ENCODE measurements around the gene PRKCZ. TPM values are rescaled to one million over a fixed set of nuclear protein-coding genes. Genes with fewer than 3 reads are reported as not detected.

Gene PRKCZ
- total and polyA plus RNA-seq, 2 of the 4 experiments (the other 2 are of a cell fraction) = 2.0 to 3.5 TPM

- ChIA-PET POLR2A (ENCODE audit: unreplicated experiment) (no interaction called here), CTCF (no interaction called here)
- Histone ChIP-seq H3K14ac (replicated peaks; ENCODE audit: low read depth, low read length) (no peak overlapping the region), H2BK20ac (ENCODE audit: low read depth, low read length) (no peak overlapping the region), H3K23ac (ENCODE audit: low read depth, low read length) (no peak overlapping the region), H3K27ac (ENCODE audit: insufficient read depth, low read length) (no peak overlapping the region), H3K27me3 (ENCODE audit: control insufficient read depth, insufficient read depth, low read length) (peaks cover 73% of the 10 kb centered on the region), H3K79me1 (ENCODE audit: low read depth in 1 of 2, low read length in 2 of 2) (no peaks in the 10 kb centered on the region), H2AFZ (replicated peaks; ENCODE audit: low read length, poor library complexity) (no peak overlapping the region), H4K5ac (ENCODE audit: low read depth, low read length) (no peak overlapping the region), H3K4me2 (ENCODE audit: low read depth, low read length) (no peak overlapping the region), H3K9me3 (ENCODE audit: control insufficient read depth, insufficient read depth, low read length) (no peaks in the 10 kb centered on the region), H3K9ac (ENCODE audit: low read depth, low read length) (no peak overlapping the region), H3K36me3 (ENCODE audit: control insufficient read depth, insufficient read depth, low read length) (no peaks in the 10 kb centered on the region), H3K56ac (ENCODE audit: extremely low read depth, insufficient read depth, low read length) (no peak overlapping the region), H3K4ac (ENCODE audit: low read depth, low read length) (no peak overlapping the region), H4K8ac (ENCODE audit: low read depth in 2 of 2, low read length in 2 of 2) (no peak overlapping the region), H2BK15ac (ENCODE audit: low read depth, low read length) (no peak overlapping the region), H3K18ac (ENCODE audit: low read depth, low read length) (no peak overlapping the region), H2AK5ac (ENCODE audit: low read depth, low read length) (no peak overlapping the region), H2AK9ac (replicated peaks; ENCODE audit: low read depth, low read length, poor library complexity) (no peak overlapping the region), H4K20me1 (ENCODE audit: insufficient read depth, low read length) (no peaks in the 10 kb centered on the region), H4K91ac (ENCODE audit: insufficient read depth, low read depth, low read length) (no peak overlapping the region), H2BK5ac (ENCODE audit: low read depth, low read length, poor library complexity, severe bottlenecking) (no peak overlapping the region), H3K4me1 (ENCODE audit: control insufficient read depth, insufficient read depth, low read length) (no peaks in the 10 kb centered on the region), H2BK120ac (ENCODE audit: low read depth, low read length) (no peak overlapping the region), H3K4me3 (ENCODE audit: insufficient read depth, low read depth, low read length) (no peak overlapping the region), H3K9me1 (ENCODE audit: insufficient read depth, low read length) (no peaks in the 10 kb centered on the region)
- dilution Hi-C loops (cut with HindIII; ENCODE audit: low sequenced_read_pairs, unreplicated experiment) = no loop called here
- no TSS peak for BruUV-seq (replicated peaks)
- TF ChIP-seq CHD1 (IDR thresholded peaks at IDR 0.05; ENCODE audit: low read depth, low read length) = no peak
- TF ChIP-seq NFE2L2 (IDR thresholded peaks at IDR 0.05; ENCODE audit: low read depth, low read length) = no peak
- TF ChIP-seq MXI1 (IDR thresholded peaks at IDR 0.05; ENCODE audit: borderline replicate concordance, low read depth, low read length) = no peak
- TF ChIP-seq USF2 (IDR thresholded peaks at IDR 0.05; ENCODE audit: low read depth, low read length) = no peak
- no peak for TF ChIP-seq POLR2A (IDR thresholded peaks at IDR 0.05; ENCODE audit: low read depth, low read length)
- no peak for TF ChIP-seq CTCF (conservative IDR thresholded peaks at IDR 0.05; ENCODE audit: low read depth, low read length)
- no peak for TF ChIP-seq RCOR1 (IDR thresholded peaks at IDR 0.05; ENCODE audit: insufficient replicate concordance, low read length)
- no peak for TF ChIP-seq FOS (IDR thresholded peaks at IDR 0.05; ENCODE audit: low read depth, low read length)
- TF ChIP-seq RFX5 (IDR thresholded peaks at IDR 0.05; ENCODE audit: low read depth, low read length) = no peak
- no peak for TF ChIP-seq RAD21 (IDR thresholded peaks at IDR 0.05; ENCODE audit: low read length)
- no peak for TF ChIP-seq CEBPB (IDR thresholded peaks at IDR 0.05; ENCODE audit: low read depth, low read length)
- TF ChIP-seq MAFK (IDR thresholded peaks at IDR 0.05; ENCODE audit: low read depth, low read length) = no peak
- TF ChIP-seq SMC3 (IDR thresholded peaks at IDR 0.05; ENCODE audit: low read depth, low read length) = no peak
- TF ChIP-seq, protein P1, sequence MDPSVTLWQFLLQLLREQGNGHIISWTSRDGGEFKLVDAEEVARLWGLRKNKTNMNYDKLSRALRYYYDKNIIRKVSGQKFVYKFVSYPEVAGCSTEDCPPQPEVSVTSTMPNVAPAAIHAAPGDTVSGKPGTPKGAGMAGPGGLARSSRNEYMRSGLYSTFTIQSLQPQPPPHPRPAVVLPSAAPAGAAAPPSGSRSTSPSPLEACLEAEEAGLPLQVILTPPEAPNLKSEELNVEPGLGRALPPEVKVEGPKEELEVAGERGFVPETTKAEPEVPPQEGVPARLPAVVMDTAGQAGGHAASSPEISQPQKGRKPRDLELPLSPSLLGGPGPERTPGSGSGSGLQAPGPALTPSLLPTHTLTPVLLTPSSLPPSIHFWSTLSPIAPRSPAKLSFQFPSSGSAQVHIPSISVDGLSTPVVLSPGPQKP (IDR thresholded peaks at IDR 0.05; ENCODE audit: borderline replicate concordance, low read depth, low read length) = no peak
- no peak for TF ChIP-seq BHLHE40 (IDR thresholded peaks at IDR 0.05; ENCODE audit: low read depth, low read length)
- TF ChIP-seq MAZ (IDR thresholded peaks at IDR 0.05; ENCODE audit: borderline replicate concordance, low read depth, low read length) = no peak
- 47% methylated on average over 5 of the region's 21 CpGs; no CpG with 5 or more reads in 1 of the 2 experiments for WGBS, 2 experiments (ENCODE audit: extremely low coverage in 2 of 2, insufficient read length in 1 of 2)
- intact Hi-C loops (cut with micrococcal nuclease) = no loop called here
- ATAC-seq (ENCODE audit: low read depth) = no peak
- in situ Hi-C loops (cut with MboI; ENCODE audit: low sequenced_read_pairs) = no loop called here
- DNase-seq = no peak
Measured at GRCh38 chr1:2022063-2022770, 28.0 kb upstream of the PRKCZ start.
